ENCODE results near the gene KCMF1. TPM values are rescaled to one million over a fixed set of nuclear protein-coding genes. Genes with fewer than 3 reads are reported as not detected.

Gene KCMF1
- total RNA-seq, 3 donors from 2014 or later (not counting 1 experiment from before 2014, with no cell fraction given): 70.8 to 81.4 (median 77.1) TPM

GRCh38 chr2:84970210-84970867 lies 622 bp upstream of the KCMF1 start:
- Histone ChIP-seq H3K9me3 (ENCODE audit: control insufficient read depth, insufficient read depth, low read length) (no peaks in the 10 kb centered on the region), H3K4me3 (ENCODE audit: low read length) (peak overlapping the region; percentile 81), H3K4me1 (ENCODE audit: control insufficient read depth, insufficient read depth, low read length) (peaks cover 19% of the 10 kb centered on the region), H3K27me3 (ENCODE audit: control insufficient read depth, insufficient read depth, low read length) (no peaks in the 10 kb centered on the region), H3K36me3 (ENCODE audit: control insufficient read depth, insufficient read depth, low read length) (peaks cover 6% of the 10 kb centered on the region), H3K27ac (ENCODE audit: low read length) (peak overlapping the region; percentile 87)
- peaks cover 52 to 54% of the 10 kb centered on the region in 2 donors for H3K4me1 Mint-ChIP-seq
- peaks cover 7% of the 10 kb centered on the region for H3K36me3 Mint-ChIP-seq
- WGBS (ENCODE audit: insufficient coverage): under 1% methylated on average over 65 of the region's 65 CpGs
- intact Hi-C loops (cut with micrococcal nuclease): no loop called here
- no peaks in the 10 kb centered on the region for H3K27me3 Mint-ChIP-seq (ENCODE audit: low read depth in 2 of 2)
- peak; percentile 49 to 73 (median 61) for ATAC-seq
- peak overlapping the region; percentile 95 to 97 for H3K27ac Mint-ChIP-seq
- H3K9me3 Mint-ChIP-seq: no peaks in the 10 kb centered on the region
- peak; percentile 63 to 69 for DNase-seq
- TF ChIP-seq, protein P1, sequence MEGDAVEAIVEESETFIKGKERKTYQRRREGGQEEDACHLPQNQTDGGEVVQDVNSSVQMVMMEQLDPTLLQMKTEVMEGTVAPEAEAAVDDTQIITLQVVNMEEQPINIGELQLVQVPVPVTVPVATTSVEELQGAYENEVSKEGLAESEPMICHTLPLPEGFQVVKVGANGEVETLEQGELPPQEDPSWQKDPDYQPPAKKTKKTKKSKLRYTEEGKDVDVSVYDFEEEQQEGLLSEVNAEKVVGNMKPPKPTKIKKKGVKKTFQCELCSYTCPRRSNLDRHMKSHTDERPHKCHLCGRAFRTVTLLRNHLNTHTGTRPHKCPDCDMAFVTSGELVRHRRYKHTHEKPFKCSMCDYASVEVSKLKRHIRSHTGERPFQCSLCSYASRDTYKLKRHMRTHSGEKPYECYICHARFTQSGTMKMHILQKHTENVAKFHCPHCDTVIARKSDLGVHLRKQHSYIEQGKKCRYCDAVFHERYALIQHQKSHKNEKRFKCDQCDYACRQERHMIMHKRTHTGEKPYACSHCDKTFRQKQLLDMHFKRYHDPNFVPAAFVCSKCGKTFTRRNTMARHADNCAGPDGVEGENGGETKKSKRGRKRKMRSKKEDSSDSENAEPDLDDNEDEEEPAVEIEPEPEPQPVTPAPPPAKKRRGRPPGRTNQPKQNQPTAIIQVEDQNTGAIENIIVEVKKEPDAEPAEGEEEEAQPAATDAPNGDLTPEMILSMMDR (IDR thresholded peaks at IDR 0.05): no peak
- H3K4me3 Mint-ChIP-seq: peak overlapping the region; percentile 95

DNA sequence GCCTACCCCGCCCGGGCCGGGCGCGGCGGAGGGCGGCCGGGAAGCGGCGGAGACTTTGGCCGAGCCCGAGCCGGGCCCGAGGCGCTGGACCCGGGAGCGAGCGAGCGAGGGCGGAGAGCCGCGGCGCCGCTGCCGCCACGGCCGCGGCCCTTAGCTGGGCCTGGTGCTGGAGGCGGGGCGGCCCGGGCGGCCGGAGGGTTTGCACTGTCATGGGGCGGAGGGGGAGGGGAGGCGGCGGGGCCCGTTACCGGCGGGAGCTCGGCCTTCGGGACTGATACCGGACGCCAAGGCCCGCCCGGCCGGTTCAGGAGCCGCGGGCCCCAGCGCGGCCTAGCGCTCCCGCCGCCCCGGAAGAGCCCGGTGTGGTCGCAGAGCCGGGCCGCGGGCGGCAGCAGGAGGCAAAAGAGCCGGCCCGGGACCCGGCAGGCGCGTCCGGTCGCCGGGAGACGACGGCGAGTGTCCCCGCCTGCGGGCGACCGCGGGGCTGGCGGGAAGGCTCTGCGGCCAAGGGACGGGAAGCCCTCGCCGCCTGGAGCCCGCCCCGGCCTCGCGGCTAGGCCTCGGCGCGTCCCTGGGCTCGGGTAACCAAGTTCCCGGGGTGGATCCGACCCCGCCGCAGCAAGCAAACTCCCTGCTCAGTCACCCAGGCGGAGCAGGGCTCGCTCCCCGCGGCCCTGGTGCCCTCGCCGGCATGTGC lies 697 bp downstream of the KCMF1 start:
- H3K4me1 Mint-ChIP-seq: peaks cover 54 to 56% of the 10 kb centered on the region in 2 donors

DNA sequence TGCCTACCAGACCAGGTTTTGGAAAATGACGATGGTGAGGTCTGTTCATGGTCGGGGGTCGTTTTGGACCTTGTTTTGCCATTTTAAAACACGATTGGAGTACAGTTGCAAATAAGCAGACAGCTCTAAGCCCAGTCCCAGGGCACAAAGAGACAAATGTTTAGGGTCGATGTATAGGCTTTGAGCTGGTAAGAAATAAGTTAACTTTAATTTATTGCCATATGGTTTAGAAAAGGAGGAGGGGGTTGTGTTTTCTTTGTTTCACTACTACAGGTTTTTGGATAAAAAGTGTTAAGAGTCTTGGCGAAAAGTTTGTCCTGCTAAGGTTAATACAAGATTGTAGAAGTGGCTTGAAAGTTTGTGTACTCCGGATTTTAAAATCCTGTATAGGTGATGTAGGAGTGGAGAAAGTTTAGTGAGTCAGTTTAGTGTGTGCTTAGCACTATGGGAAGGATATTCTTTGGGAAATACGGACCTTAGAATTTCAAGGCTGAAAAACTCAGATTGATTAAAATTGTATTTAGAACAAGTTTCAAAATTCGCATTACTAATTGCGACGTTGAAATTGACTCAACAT lies 1.3 kb downstream of the KCMF1 start:
- no peaks in the 10 kb centered on the region for H3K27me3 ChIP-seq (ENCODE audit: control insufficient read depth, insufficient read depth, low read length)
- WGBS (ENCODE audit: insufficient coverage): 9% methylated on average over 8 of the region's 11 CpGs
- Mint-ChIP-seq H3K4me1 (peaks cover 57 to 58% of the 10 kb centered on the region in 2 donors), H3K4me3 (peak overlapping the region; percentile 83), H3K9me3 (no peaks in the 10 kb centered on the region), H3K27ac (peak overlapping the region; percentile 90 to 92), H3K36me3 (peaks cover 7% of the 10 kb centered on the region), H3K27me3 (ENCODE audit: low read depth in 2 of 2) (no peaks in the 10 kb centered on the region)
- H3K4me3 ChIP-seq (ENCODE audit: low read length): peak overlapping the region; percentile 50
- DNase-seq: no peak
- intact Hi-C loops (cut with micrococcal nuclease): loop anchor here (1.0 kb wide), 1 partner anchor 47 kb away; no protein-coding TSS in a partner anchor
- peak overlapping the region; percentile 85 for H3K27ac ChIP-seq (ENCODE audit: low read length)
- TF ChIP-seq, protein P1 (IDR thresholded peaks at IDR 0.05): no peak
- no peaks in the 10 kb centered on the region for H3K9me3 ChIP-seq (ENCODE audit: control insufficient read depth, insufficient read depth, low read length)
- H3K4me1 ChIP-seq (ENCODE audit: control insufficient read depth, insufficient read depth, low read length): peaks cover 14% of the 10 kb centered on the region
- no peaks in the 10 kb centered on the region for H3K36me3 ChIP-seq (ENCODE audit: control insufficient read depth, insufficient read depth, low read length)
- ATAC-seq: no peak

More for the DNA sequence above, 697 bp downstream of the KCMF1 start:
- Histone ChIP-seq H3K36me3 (ENCODE audit: control insufficient read depth, insufficient read depth, low read length) (no peaks in the 10 kb centered on the region), H3K4me3 (ENCODE audit: low read length) (peak overlapping the region; percentile 50), H3K27ac (ENCODE audit: low read length) (peak overlapping the region; percentile 85), H3K9me3 (ENCODE audit: control insufficient read depth, insufficient read depth, low read length) (no peaks in the 10 kb centered on the region), H3K27me3 (ENCODE audit: control insufficient read depth, insufficient read depth, low read length) (no peaks in the 10 kb centered on the region), H3K4me1 (ENCODE audit: control insufficient read depth, insufficient read depth, low read length) (peaks cover 14% of the 10 kb centered on the region)
- Mint-ChIP-seq H3K27me3 (ENCODE audit: low read depth in 2 of 2) (no peaks in the 10 kb centered on the region), H3K27ac (peak overlapping the region; percentile 90 to 92), H3K36me3 (peaks cover 7% of the 10 kb centered on the region), H3K4me3 (peak overlapping the region; percentile 83), H3K9me3 (no peaks in the 10 kb centered on the region)
- ATAC-seq (peak; percentile 44 to 64 (median 50)), DNase-seq (peak; percentile 75 to 84)
- intact Hi-C loops (cut with micrococcal nuclease): loop anchor here (1.0 kb wide), 1 partner anchor 46 kb away; no protein-coding TSS in a partner anchor
- TF ChIP-seq, protein P1 (IDR thresholded peaks at IDR 0.05): no peak
- under 1% methylated on average over 99 of the region's 99 CpGs for WGBS (ENCODE audit: insufficient coverage)
